Uterus (tissue), 2 donors: Measurements from ENCODE around the gene ADGRG6.

Experiments
- POLR2A ChIP-seq, 2 donors: fragments of 450-650 bp; IDR thresholded peaks; one replicate each; pipeline ENCODE4 v1.6.1; 2016; ENCODE audit warnings: antibody characterized with exemption in 2 of 2, mild to moderate bottlenecking in 1 of 2, moderate library complexity in 1 of 2
- TF ChIP-seq, protein P1 (sequence below), 4 experiments: fragments of 200-600 bp in 2 of 4; fragments of 450-650 bp in 2 of 4; sonication (generic) in 2 of 4; IDR thresholded peaks; one replicate each; pipeline ENCODE4 v1.5.1; 2016 to 2019; ENCODE audit warnings: antibody characterized with exemption in 4 of 4, mild to moderate bottlenecking in 2 of 4, moderate library complexity in 1 of 4

DNA sequence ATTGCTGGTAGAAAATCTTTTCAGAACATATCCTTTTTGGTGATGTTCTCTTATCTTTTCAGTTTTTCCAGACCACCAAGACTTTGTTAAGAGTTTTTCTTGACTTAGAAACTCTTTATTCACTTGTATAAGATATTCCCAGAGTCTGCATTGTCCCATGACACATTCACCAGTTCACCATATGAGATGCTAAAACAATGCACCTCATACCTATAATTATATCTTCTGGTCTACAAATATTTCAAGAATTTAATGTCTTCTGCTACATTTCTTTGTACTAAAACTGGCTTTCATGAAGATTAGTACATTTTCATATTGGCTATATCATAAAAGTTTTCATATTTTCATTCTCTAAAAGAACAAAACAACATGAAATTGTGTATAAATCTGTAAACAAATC is 111.3 kb downstream of the ADGRG6 start:
- TF ChIP-seq, protein P1, sequence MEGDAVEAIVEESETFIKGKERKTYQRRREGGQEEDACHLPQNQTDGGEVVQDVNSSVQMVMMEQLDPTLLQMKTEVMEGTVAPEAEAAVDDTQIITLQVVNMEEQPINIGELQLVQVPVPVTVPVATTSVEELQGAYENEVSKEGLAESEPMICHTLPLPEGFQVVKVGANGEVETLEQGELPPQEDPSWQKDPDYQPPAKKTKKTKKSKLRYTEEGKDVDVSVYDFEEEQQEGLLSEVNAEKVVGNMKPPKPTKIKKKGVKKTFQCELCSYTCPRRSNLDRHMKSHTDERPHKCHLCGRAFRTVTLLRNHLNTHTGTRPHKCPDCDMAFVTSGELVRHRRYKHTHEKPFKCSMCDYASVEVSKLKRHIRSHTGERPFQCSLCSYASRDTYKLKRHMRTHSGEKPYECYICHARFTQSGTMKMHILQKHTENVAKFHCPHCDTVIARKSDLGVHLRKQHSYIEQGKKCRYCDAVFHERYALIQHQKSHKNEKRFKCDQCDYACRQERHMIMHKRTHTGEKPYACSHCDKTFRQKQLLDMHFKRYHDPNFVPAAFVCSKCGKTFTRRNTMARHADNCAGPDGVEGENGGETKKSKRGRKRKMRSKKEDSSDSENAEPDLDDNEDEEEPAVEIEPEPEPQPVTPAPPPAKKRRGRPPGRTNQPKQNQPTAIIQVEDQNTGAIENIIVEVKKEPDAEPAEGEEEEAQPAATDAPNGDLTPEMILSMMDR (IDR thresholded peaks at IDR 0.05) = no peak
- TF ChIP-seq POLR2A (IDR thresholded peaks at IDR 0.05) = no peak
